ENCODE measurements around the gene AVPR2.
A peak's percentile ranks its signal among the peaks of the same experiment; 100 is the strongest.

DNA sequence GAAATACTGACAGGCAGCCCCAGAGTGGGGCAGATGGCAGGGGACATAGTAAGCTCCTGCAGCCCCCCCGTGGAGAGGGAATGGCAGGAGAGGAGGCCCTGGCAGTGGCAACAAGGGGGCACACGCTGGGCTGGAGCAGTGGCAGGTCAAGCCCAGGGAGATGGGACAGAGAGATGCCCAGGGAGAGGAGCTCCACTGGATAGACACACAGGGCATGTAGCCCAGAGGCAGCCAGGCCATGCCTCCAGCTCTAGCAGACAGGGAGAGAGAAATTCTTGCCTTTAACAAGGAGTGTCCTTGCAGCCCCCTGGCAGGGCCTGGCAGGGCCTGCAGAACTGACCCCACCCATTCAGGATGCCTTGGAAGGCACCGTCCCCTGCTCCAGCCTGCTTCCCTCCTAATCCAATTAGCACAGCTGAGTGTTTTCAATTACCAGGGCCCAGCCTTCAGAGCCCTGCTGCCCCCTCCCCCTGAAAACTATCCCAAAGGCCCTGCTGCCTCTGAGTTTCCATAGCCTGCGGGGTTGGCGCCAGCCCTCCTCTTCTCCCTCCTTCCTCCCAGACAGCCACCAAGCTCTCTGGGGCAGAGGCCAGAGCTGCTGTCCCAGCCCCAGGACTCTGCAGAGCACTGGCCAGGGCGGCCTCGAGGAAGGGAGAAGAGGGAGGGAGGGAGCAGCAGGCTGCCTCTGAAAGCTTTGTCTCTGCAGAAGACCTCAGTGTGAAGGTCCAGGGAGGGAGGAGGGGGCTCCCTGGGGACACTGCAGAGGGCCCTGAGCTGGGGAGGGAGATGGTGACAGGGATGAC is 31.0 kb upstream of the AVPR2 start:
- TF ChIP-seq GATA2 (IDR thresholded peaks at IDR 0.05; ENCODE audit: low read depth, low read length) (peak; percentile 27), GATA3 (IDR thresholded peaks at IDR 0.05; ENCODE audit: low read depth, low read length) (no peak)
